GM23338 (cell line): ENCODE results near the gene ZNF148. TPM values are rescaled to one million over a fixed set of nuclear protein-coding genes. Genes with fewer than 3 reads are reported as not detected.

ENCODE experiments used
- ATAC-seq: fragments of 200-7000 bp; cut with Tn5 transposase; 3 replicates; pipeline ENCODE4 v1.9.1; 2020
- DNase-seq: peaks from one replicate; pipeline ENCODE4 v3.0.0-alpha.2; 2015; ENCODE audit warnings: low spot score
- H2AFZ ChIP-seq: fragments of 200-600 bp; sonication (generic); 2 replicates; pipeline ENCODE4 v1.8.0; 2016; ENCODE audit warnings: antibody characterized with exemption, mild to moderate bottlenecking, moderate library complexity
- H3F3A ChIP-seq: fragments of 200-600 bp; sonication (generic); replicated peaks from 2 replicates; pipeline ENCODE4 v1.8.0; 2017; ENCODE audit warnings: antibody characterized with exemption, mixed run types, low read depth
- H3K27ac ChIP-seq: fragments of 200-600 bp; sonication (generic); 2 replicates; pipeline ENCODE4 v1.6.1; 2016; ENCODE audit warnings: low read depth
- H3K27me3 ChIP-seq: fragments of 200-600 bp; sonication (generic); 2 replicates; pipeline ENCODE4 v1.8.0; 2016; ENCODE audit warnings: mild to moderate bottlenecking, mixed run types, moderate library complexity; ENCODE audit not compliant: insufficient read depth
- H3K36me3 ChIP-seq: fragments of 200-600 bp; sonication (generic); 2 replicates; pipeline ENCODE4 v1.8.0; 2016; ENCODE audit warnings: mild to moderate bottlenecking; ENCODE audit not compliant: insufficient read depth
- H3K4me1 ChIP-seq: fragments of 200-600 bp; sonication (generic); 2 replicates; pipeline ENCODE4 v1.8.0; 2016; ENCODE audit warnings: mild to moderate bottlenecking, moderate library complexity; ENCODE audit not compliant: insufficient read depth
- H3K4me2 ChIP-seq: fragments of 200-600 bp; sonication (generic); 2 replicates; pipeline ENCODE4 v1.7.1; 2017; ENCODE audit warnings: mixed run types
- H3K4me3 ChIP-seq: fragments of 200-600 bp; sonication (generic); 2 replicates; pipeline ENCODE4 v1.6.1; 2016; ENCODE audit warnings: mixed run types
- H3K79me2 ChIP-seq: fragments of 200-600 bp; sonication (generic); replicated peaks from 2 replicates; pipeline ENCODE4 v1.8.0; 2017; ENCODE audit warnings: mild to moderate bottlenecking; ENCODE audit not compliant: insufficient read depth
- H3K9me2 ChIP-seq: fragments of 200-600 bp; sonication (generic); 2 replicates; pipeline ENCODE4 v1.8.0; 2017; ENCODE audit not compliant: insufficient read depth
- H4K20me1 ChIP-seq: fragments of 200-600 bp; sonication (generic); replicated peaks from 2 replicates; pipeline ENCODE4 v1.8.0; 2017; ENCODE audit warnings: mild to moderate bottlenecking; ENCODE audit not compliant: insufficient read depth
- H3K27ac Mint-ChIP-seq: 2 replicates; pipeline ENCODE4 v1.8.0; 2020; ENCODE audit warnings: inconsistent platforms, mild to moderate bottlenecking, moderate library complexity, mixed read lengths
- H3K27me3 Mint-ChIP-seq: 3 replicates; pipeline ENCODE4 v1.8.0; 2022; ENCODE audit warnings: low read depth, mild to moderate bottlenecking, moderate library complexity, mixed read lengths, inconsistent platforms; ENCODE audit not compliant: insufficient read depth, poor library complexity
- H3K36me3 Mint-ChIP-seq: 3 replicates; pipeline ENCODE4 v1.8.0; 2021; ENCODE audit warnings: low read depth, mild to moderate bottlenecking, inconsistent platforms, moderate library complexity, mixed read lengths
- H3K4me1 Mint-ChIP-seq: 3 replicates; pipeline ENCODE4 v1.8.0; 2020; ENCODE audit warnings: mild to moderate bottlenecking, inconsistent platforms, mixed read lengths
- H3K4me3 Mint-ChIP-seq: 3 replicates; pipeline ENCODE4 v1.8.0; 2021; ENCODE audit warnings: moderate library complexity, mild to moderate bottlenecking, inconsistent platforms, mixed read lengths
- H3K9me3 Mint-ChIP-seq: 3 replicates; pipeline ENCODE4 v1.8.0; 2020; ENCODE audit warnings: moderate library complexity, mild to moderate bottlenecking, inconsistent platforms, mixed read lengths
- CREB1 ChIP-seq: fragments of 250-450 bp; sonication (Bioruptor Pico); IDR thresholded peaks from 2 replicates; pipeline ENCODE4 v1.5.0; 2020; ENCODE audit warnings: low read depth, mild to moderate bottlenecking, moderate library complexity
- EZH2 ChIP-seq: fragments of 200-600 bp; sonication (generic); IDR thresholded peaks from one replicate; pipeline ENCODE4 v1.8.0; 2017; ENCODE audit warnings: antibody characterized with exemption, mild to moderate bottlenecking, low read depth; ENCODE audit not compliant: unreplicated experiment
- EZH2phosphoT487 ChIP-seq: fragments of 200-600 bp; sonication (generic); IDR thresholded peaks from one replicate; pipeline ENCODE4 v1.8.1; 2018; ENCODE audit warnings: antibody characterized with exemption; ENCODE audit not compliant: unreplicated experiment
- JUNB ChIP-seq: IDR thresholded peaks from one replicate; pipeline ENCODE4 v1.6.1; 2016; ENCODE audit warnings: antibody characterized with exemption; ENCODE audit not compliant: unreplicated experiment
- NANOG ChIP-seq: IDR thresholded peaks from 2 replicates; pipeline ENCODE4 v1.6.1; 2016; ENCODE audit warnings: antibody characterized with exemption, borderline replicate concordance
- POLR2AphosphoS5 ChIP-seq: IDR thresholded peaks from 2 replicates; pipeline ENCODE4 v1.6.1; 2016; ENCODE audit warnings: antibody characterized with exemption, low read depth
- STAT1 ChIP-seq: IDR thresholded peaks from one replicate; pipeline ENCODE4 v1.6.1; 2016; ENCODE audit warnings: antibody characterized with exemption; ENCODE audit not compliant: unreplicated experiment
- ZNF114 ChIP-seq: fragments of 250-450 bp; sonication (Bioruptor Pico); IDR thresholded peaks from 2 replicates; pipeline ENCODE4 v1.5.0; 2020; ENCODE audit warnings: mild to moderate bottlenecking, moderate library complexity
- polyA plus RNA-seq: library from polyadenylated mRNA; unstranded; fragments of >200 nt; fragmentation: Nextera tagmentation; extraction: Ambion mirVana; gene quantifications from 2 replicates; pipeline ENCODE4 v1.2.1, GENCODE V29; 2016
- total RNA-seq: library from RNA; depleted of rRNA; stranded (reverse); fragments of >200 nt; shearing (Covaris generic); gene quantifications from 2 replicates; pipeline ENCODE4 v1.2.3, GENCODE V29; 2014
- TF ChIP-seq, protein P1 (sequence below): IDR thresholded peaks from 2 replicates; pipeline ENCODE4 v1.6.1; 2016; ENCODE audit warnings: antibody characterized with exemption
- TF ChIP-seq, protein P2 (sequence below), 2 experiments: fragments of 200-600 bp in 1 of 2; sonication (generic) in 1 of 2; conservative IDR thresholded peaks; 2 replicates each; pipeline versions ENCODE4 v1.5.1 to v1.6.1; 2016 to 2017; ENCODE audit warnings: antibody characterized with exemption in 2 of 2, low read depth in 2 of 2, mild to moderate bottlenecking in 2 of 2, moderate library complexity in 1 of 2

Gene ZNF148
- total and polyA plus RNA-seq, 2 experiments from 2014 or later = 13.9 to 16.9 TPM

DNA sequence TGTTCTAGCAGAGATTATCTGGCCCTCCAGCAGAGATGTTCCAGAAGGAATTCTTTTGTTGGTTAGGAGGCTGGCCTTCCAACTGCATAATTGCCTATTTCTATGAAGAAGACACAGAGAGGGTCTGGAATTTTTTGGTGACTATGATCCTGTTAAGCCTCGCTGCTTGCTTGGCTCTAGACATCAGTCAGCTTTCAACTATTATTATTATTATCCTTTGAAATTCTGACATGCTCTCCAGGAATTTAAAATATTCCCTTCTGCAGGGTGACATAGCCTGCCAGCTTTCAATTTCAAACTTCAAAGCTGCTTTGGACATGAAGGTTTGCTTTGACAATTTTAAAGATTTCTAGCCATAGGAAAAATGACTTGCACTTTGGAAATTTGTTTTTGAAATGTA is 26.3 kb upstream of the ZNF148 start (continued):
- TF ChIP-seq JUNB = no peak
- no peak for TF ChIP-seq POLR2AphosphoS5
- TF ChIP-seq, protein P1, sequence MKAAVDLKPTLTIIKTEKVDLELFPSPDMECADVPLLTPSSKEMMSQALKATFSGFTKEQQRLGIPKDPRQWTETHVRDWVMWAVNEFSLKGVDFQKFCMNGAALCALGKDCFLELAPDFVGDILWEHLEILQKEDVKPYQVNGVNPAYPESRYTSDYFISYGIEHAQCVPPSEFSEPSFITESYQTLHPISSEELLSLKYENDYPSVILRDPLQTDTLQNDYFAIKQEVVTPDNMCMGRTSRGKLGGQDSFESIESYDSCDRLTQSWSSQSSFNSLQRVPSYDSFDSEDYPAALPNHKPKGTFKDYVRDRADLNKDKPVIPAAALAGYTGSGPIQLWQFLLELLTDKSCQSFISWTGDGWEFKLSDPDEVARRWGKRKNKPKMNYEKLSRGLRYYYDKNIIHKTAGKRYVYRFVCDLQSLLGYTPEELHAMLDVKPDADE = no peak
- TF ChIP-seq CREB1 = no peak
- no peak for TF ChIP-seq EZH2

DNA sequence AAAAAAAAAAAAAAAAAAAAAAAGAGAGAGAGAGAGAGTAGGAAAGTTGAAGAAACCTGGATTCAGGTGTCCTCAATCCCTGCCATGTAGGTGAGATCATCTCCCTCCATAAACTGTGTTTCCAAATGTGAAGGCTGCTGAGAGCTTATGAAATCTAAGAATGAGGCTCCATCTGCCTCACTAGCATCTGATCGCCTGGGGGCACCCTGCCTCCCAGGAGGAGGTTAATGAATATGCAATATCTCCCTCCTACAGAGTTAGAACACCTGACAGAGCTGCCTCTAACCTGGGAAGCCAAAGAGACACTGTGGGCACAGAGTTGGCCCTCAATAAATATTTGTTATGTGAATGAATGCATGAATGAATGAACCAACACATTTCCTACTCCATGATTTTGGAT is 23.8 kb upstream of the ZNF148 start:
- H3K4me3 ChIP-seq = no peak overlapping the region
- peaks cover 6% of the 10 kb centered on the region; the same call in 1 of the 2 replicates for H3K4me1 ChIP-seq
- Mint-ChIP-seq H3K4me1 (peaks cover 6% of the 10 kb centered on the region; the same call in 2 of the 3 replicates), H3K9me3 (no peaks in the 10 kb centered on the region), H3K4me3 (no peak overlapping the region), H3K36me3 (no peaks in the 10 kb centered on the region), H3K27me3 (peaks cover 2% of the 10 kb centered on the region), H3K27ac (no peak overlapping the region)
- no peak for TF ChIP-seq NANOG
- TF ChIP-seq, protein P2, sequence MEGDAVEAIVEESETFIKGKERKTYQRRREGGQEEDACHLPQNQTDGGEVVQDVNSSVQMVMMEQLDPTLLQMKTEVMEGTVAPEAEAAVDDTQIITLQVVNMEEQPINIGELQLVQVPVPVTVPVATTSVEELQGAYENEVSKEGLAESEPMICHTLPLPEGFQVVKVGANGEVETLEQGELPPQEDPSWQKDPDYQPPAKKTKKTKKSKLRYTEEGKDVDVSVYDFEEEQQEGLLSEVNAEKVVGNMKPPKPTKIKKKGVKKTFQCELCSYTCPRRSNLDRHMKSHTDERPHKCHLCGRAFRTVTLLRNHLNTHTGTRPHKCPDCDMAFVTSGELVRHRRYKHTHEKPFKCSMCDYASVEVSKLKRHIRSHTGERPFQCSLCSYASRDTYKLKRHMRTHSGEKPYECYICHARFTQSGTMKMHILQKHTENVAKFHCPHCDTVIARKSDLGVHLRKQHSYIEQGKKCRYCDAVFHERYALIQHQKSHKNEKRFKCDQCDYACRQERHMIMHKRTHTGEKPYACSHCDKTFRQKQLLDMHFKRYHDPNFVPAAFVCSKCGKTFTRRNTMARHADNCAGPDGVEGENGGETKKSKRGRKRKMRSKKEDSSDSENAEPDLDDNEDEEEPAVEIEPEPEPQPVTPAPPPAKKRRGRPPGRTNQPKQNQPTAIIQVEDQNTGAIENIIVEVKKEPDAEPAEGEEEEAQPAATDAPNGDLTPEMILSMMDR (conservative IDR thresholded peaks at IDR 0.05; ENCODE audit: low read depth in 2 of 2) = peak in 1 of 2 experiments; percentile 27; a peak in 2 of 4 replicates
- no peaks in the 10 kb centered on the region; the same call in 1 of the 2 replicates for H4K20me1 ChIP-seq
- peaks cover 12% of the 10 kb centered on the region for H3K27me3 ChIP-seq
- no peaks in the 10 kb centered on the region for H3F3A ChIP-seq
- H3K79me2 ChIP-seq = no peaks in the 10 kb centered on the region
- ATAC-seq (peak; percentile 76), DNase-seq (peak; percentile 42)
- H3K36me3 ChIP-seq = no peaks in the 10 kb centered on the region
- H3K27ac ChIP-seq = no peak overlapping the region
- H3K9me2 ChIP-seq = no peaks in the 10 kb centered on the region
- no peak overlapping the region for H3K4me2 ChIP-seq
- H2AFZ ChIP-seq = no peak overlapping the region

DNA sequence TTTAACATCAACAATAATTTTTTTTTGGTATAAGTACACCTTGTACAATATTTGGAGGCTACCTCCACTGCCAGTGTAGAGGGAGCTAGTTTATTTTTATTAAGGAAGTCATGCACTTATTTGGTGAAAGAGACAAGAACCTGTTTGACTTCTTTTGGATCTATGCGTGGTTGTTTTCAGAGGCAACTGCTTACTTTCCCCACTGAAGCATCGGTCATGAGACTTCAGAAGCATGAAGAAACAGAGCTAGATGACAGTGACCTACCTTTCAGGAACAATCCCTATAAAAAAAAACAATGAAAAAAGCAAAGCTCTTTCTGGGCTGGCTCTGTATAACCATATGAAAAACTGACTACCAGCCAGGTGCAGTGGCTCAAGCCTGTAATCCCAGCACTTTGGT is 20.0 kb upstream of the ZNF148 start:
- H3K9me3 Mint-ChIP-seq = no peaks in the 10 kb centered on the region
- H3K27me3 ChIP-seq = peaks cover 8% of the 10 kb centered on the region
- H2AFZ ChIP-seq = no peak overlapping the region
- H3K4me1 ChIP-seq = peaks cover 6% of the 10 kb centered on the region; the same call in 1 of the 2 replicates
- H3K79me2 ChIP-seq = no peaks in the 10 kb centered on the region
- H3K27ac ChIP-seq = no peak overlapping the region
- no peaks in the 10 kb centered on the region for H3K36me3 Mint-ChIP-seq
- H3K4me3 Mint-ChIP-seq = no peak overlapping the region
- H3F3A ChIP-seq = no peaks in the 10 kb centered on the region
- no peaks in the 10 kb centered on the region for H3K36me3 ChIP-seq
- H3K27ac Mint-ChIP-seq = no peak overlapping the region
- H3K27me3 Mint-ChIP-seq = peaks cover 2% of the 10 kb centered on the region
- H3K4me2 ChIP-seq = no peak overlapping the region
- no peaks in the 10 kb centered on the region for H4K20me1 ChIP-seq
- H3K4me3 ChIP-seq = no peak overlapping the region
- no peak for ATAC-seq
- no peak for DNase-seq
- H3K4me1 Mint-ChIP-seq = peaks cover 6% of the 10 kb centered on the region; the same call in 2 of the 3 replicates
- no peaks in the 10 kb centered on the region for H3K9me2 ChIP-seq
- no peak for TF ChIP-seq NANOG
- TF ChIP-seq EZH2 = no peak
- TF ChIP-seq EZH2phosphoT487 = no peak
- TF ChIP-seq JUNB = no peak
- TF ChIP-seq, protein P2 (conservative IDR thresholded peaks at IDR 0.05; ENCODE audit: low read depth in 2 of 2) = no peak
- no peak for TF ChIP-seq ZNF114 (CRISPR knock-in tag)
- no peak for TF ChIP-seq STAT1
- no peak for TF ChIP-seq POLR2AphosphoS5
- TF ChIP-seq, protein P1 = no peak
